Kidney capillary endothelial cell (primary cell): ENCODE measurements around the gene ALK.

Source experiments
- DNase-seq: peaks from one replicate; pipeline ENCODE4 v3.0.0-alpha.2; 2018; ENCODE audit warnings: low spot score

ALK gene

GRCh38 chr2:29526587-29527586 lies 394.5 kb downstream of the ALK start:
- no peak for DNase-seq

DNA sequence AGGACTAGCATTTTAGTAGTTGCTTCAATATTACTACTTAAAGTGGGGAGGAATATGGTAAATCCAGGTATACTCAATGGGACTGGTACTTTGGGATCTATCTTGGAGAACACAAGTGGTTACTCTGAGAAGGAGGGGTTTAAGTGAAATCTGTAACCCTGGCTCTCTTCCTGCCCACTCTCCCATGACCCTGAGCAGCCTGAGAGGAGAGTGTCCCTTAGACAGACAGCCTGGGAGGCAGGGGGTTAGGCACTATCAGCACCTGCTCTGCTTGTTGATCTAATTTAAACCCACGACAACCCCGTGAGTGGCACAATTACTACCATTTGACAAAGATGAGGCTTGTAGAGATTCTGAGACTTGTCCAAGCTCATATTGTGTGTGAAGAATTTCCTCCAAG lies 395.5 kb downstream of the ALK start:
- no peak for DNase-seq

GRCh38 chr2:29524652-29525051 lies 396.7 kb downstream of the ALK start:
- no peak for DNase-seq

DNA sequence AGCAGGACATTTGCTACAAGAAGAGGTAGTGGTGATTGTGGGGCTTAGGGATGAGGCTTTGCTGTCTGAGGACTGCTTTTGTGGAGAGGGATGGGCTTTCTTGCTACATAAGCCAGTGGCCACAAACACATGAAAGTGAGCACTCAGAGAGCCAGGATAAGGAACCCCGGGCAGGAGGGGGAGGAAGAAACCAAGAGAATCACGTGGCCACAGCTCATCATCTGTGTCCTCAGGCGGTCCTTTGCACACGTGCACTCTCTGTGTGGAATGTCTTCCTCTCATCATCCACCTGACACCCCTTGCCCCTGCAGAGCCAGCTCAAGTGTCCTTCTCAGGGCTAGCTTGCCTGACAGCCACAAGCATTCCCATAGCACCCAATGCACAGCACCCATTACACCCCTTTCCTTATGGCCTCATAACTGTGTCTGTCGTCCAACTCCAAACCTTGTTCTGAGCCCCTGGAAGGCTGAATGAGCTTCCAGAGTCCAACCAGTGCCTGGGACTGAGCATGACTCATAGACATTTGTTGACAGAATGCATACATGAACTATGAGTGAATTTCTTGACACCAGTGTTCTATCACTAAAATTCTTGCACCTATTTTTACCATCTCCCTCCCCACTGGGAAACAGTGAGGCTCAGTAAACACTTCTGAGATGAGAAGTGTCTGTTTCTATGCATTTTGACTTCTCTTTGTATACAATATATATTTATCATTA lies 398.3 kb downstream of the ALK start:
- no peak for DNase-seq

DNA sequence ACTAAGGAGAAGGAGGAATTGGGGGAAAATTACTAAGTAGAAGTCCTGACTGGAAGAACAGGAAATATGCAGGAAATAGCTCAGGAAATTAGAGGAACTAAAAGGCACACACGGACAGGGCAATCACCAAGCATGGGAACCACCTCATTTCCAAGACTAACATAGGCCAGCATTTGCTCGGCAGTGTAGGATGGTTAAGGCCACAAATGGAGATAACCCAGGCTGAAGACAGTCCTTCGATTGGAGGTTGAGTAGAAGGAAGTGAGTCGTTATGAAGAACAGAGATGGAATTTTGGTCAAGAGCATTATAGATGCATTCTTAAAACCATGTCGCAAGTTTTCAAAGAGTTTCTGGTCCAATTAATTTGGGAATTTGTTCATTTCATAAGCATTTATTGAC lies 401.4 kb downstream of the ALK start:
- DNase-seq = no peak

- DNase-seq = no peak
Measured at GRCh38 chr2:29519338-29519925, 402.0 kb downstream of the ALK start.

- DNase-seq = no peak
Measured at GRCh38 chr2:29518646-29519337, 402.6 kb downstream of the ALK start.

- DNase-seq = no peak
Measured at GRCh38 chr2:29518010-29518409, 403.4 kb downstream of the ALK start.

DNA sequence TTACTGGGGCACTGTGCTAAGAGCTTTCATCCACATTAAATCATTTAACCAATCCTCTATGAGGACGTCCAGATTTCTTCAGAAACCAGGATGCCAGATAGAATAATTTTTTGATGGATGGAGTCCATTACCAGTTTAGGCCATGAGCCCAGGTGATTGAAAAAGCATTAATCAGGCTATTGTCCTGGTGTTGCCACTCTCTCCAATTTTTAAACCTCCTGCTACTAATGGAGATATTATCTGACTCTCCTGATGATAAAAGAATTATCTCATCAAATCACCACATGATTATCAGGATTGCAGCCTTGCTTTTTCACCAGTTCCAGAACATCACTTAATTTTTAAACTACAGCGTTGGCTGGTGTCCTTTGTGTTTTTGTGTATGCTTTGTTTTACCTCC lies 404.0 kb downstream of the ALK start:
- DNase-seq = no peak

DNA sequence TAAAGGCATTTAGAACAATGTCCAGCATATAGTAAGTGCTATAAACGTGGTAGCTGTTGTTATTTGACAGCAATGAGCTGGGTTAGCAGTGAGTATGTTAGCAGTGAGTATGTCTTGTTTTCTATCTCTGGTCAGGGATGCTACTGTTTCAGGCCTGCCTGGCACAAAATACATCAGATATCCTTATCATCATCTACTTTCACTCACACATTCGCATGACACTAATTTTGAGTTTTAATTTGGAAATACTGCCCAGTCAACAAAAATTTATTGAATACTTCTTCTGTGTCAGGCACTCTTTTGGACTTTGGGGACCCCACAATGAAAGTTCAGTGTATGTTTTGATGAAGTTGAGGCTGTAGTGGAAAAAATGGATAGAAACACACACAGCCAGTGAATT lies 404.6 kb downstream of the ALK start:
- no peak for DNase-seq

DNA sequence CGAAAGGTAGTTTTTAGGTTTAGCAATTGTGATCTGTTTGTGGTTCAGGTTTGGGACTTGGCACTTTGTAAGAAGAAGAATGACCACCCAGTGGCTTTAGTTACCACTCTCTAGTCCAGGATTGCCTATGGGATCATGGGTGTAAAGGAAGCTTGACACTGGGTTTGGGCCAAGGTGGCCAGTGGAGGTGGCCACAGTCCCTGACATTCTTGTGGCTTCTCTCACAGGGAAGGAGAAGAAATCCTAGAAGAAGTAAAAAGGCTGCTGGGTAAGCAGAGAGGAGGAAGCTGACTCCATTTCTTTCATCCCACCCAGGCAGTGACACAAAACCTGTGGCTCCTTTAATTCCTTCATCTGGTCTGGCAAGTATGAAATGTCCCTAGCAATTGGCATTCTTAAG lies 411.5 kb downstream of the ALK start:
- DNase-seq = no peak

DNA sequence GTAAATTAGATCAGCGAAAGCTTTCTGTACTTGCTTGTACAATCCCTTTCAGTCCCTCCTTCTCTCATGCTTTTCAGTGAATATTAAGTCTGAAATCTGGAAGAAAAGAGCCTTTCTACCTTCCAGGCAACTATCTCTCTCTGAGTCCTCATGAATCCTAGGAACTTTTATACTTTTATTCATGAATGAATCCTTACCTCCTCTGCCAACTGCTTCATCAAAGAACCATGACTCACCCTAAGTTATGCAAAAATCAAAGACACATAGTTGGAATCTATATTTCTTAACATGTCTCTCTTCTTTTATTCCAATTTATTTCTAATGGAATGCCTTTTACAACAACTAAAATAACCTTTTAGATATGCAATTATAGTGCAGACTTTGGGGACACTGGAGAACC lies 412.0 kb downstream of the ALK start:
- DNase-seq = no peak

DNA sequence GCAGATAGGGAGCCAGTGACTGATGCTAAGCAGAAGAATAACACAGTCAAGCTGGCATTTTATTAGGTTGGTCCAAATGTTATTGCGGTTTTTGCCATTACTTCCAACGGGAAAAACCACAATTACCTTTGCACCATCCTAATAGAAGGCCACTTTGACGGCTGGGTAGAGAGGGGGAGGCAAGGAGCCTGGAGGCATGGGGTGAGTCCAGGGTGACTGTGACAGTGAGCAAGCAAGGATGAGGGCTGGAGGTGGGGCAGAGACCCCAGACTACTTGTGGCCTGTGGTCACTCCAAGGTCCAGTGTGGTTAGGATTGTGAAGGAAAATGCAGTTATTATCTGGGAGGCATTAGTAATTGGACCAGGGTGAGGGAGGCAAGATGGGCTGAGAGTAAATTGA lies 416.6 kb downstream of the ALK start:
- DNase-seq = no peak

GRCh38 chr2:29502460-29502911 lies 418.9 kb downstream of the ALK start:
- no peak for DNase-seq

- DNase-seq = no peak
Measured at GRCh38 chr2:29497375-29497774, 424.0 kb downstream of the ALK start.

GRCh38 chr2:29496198-29496597 lies 425.2 kb downstream of the ALK start:
- DNase-seq = no peak

GRCh38 chr2:29495536-29496060 lies 425.8 kb downstream of the ALK start:
- no peak for DNase-seq

GRCh38 chr2:29495068-29495467 lies 426.3 kb downstream of the ALK start:
- no peak for DNase-seq

DNA sequence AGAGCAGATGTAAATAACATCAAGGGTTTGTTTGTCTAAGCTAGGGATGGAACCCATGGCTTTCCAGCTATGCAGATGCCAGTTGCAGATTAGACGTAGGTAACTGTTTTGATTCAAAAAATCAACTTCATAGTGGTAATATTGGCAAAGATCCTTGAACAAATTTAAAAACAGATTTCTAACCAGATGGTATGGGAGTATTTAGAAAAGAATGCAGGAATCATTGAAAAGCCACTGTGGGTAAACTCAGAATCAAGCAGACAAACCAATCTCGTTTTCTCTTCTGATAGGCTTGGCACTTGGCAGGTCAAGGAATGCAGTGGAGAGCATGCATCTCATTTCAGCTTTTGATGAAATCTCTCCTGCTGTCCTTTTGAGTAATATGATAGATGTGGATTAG lies 428.7 kb downstream of the ALK start:
- DNase-seq = no peak

GRCh38 chr2:29490045-29490444 lies 431.3 kb downstream of the ALK start:
- DNase-seq = no peak

DNA sequence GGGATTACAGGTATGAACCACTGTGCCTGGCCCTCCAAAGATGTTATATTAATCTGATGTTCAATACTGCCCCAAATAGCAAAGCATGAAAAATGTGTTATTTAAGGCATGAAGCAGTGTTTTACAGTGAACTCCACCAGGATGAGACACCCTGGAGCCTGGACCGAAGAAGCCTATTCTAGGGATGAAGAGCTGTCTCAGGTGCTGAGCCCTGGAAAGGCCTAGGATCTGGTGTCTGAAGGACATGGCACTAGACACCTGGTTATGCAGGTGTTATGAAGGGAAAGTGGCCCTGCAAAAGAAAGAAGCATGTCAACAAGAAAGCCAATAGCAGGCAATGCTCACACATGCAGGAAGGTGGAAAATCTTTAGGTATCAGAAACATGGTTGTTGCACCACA lies 431.8 kb downstream of the ALK start:
- DNase-seq = no peak

DNA sequence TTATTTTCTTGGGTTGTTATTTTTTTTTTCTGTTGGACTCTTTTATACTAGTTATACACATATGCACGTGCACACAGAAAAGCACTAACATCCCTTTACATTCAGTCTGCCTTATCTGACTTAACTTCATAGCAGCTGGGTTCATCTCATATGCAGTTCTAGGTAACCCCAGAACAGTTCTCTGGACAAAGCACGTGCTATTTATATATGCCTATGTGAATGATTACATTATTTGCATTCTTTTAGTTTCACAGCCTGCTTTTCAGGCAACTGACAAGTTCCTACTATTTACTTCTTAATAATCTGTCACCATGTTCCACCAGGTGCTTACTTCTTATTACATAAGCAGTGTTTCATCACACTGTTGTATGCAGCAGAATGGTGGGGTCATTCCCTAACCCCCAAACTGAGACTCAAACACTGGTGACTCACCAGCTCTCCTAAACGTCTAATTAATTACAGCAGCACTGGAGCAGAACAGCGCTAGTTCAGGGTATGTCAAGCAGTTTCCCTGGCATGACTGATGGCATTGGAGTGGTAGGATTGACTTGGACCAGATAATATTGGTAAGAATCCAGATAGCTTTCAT lies 433.3 kb downstream of the ALK start:
- no peak for DNase-seq
